ENCODE results near the gene ZMAT5.

The ZMAT5 gene

GRCh38 chr22:29733362-29734201, 33.2 kb downstream of the ZMAT5 start:
- no peak; the same call in 2 of the 3 replicates for ATAC-seq
- TF ChIP-seq ZNF8 (CRISPR knock-in tag; IDR thresholded peaks at IDR 0.05) = no peak
- no peak for TF ChIP-seq SNAI2 (CRISPR knock-in tag; IDR thresholded peaks at IDR 0.05)
- TF ChIP-seq OSR1 (CRISPR knock-in tag; IDR thresholded peaks at IDR 0.05) = no peak
- TF ChIP-seq TCF4 (CRISPR knock-in tag; IDR thresholded peaks at IDR 0.05; ENCODE audit: borderline replicate concordance) = no peak
- no peak for TF ChIP-seq TOX (CRISPR knock-in tag; IDR thresholded peaks at IDR 0.05; ENCODE audit: borderline replicate concordance)
- TF ChIP-seq ISL1 (CRISPR knock-in tag; IDR thresholded peaks at IDR 0.05) = no peak
- no peak for TF ChIP-seq ESRRG (CRISPR knock-in tag; IDR thresholded peaks at IDR 0.05)
- no peak for TF ChIP-seq ZNF565 (CRISPR knock-in tag; conservative IDR thresholded peaks at IDR 0.05; ENCODE audit: low read depth)

GRCh38 chr22:29732883-29733282, 33.9 kb downstream of the ZMAT5 start:
- TF ChIP-seq RARB (CRISPR knock-in tag; IDR thresholded peaks at IDR 0.05) (no peak), POU6F1 (CRISPR knock-in tag; IDR thresholded peaks at IDR 0.05; ENCODE audit: borderline replicate concordance, low read depth) (no peak), ISL1 (CRISPR knock-in tag; IDR thresholded peaks at IDR 0.05) (no peak), PPARA (CRISPR knock-in tag; IDR thresholded peaks at IDR 0.05; ENCODE audit: borderline replicate concordance) (no peak), OSR1 (CRISPR knock-in tag; IDR thresholded peaks at IDR 0.05) (no peak), CSRNP3 (CRISPR knock-in tag; IDR thresholded peaks at IDR 0.05) (no peak)
- no peak for ATAC-seq

- TF ChIP-seq ZNF70 (CRISPR knock-in tag; IDR thresholded peaks at IDR 0.05) (no peak), RARB (CRISPR knock-in tag; IDR thresholded peaks at IDR 0.05) (no peak), GLIS3 (CRISPR knock-in tag; IDR thresholded peaks at IDR 0.05) (no peak), TOX (CRISPR knock-in tag; IDR thresholded peaks at IDR 0.05; ENCODE audit: borderline replicate concordance) (no peak), PATZ1 (CRISPR knock-in tag; IDR thresholded peaks at IDR 0.05; ENCODE audit: borderline replicate concordance) (no peak), ESRRG (CRISPR knock-in tag; IDR thresholded peaks at IDR 0.05) (no peak), TCF4 (CRISPR knock-in tag; IDR thresholded peaks at IDR 0.05; ENCODE audit: borderline replicate concordance) (no peak), ZNF565 (CRISPR knock-in tag; conservative IDR thresholded peaks at IDR 0.05; ENCODE audit: low read depth) (no peak), CSRNP3 (CRISPR knock-in tag; IDR thresholded peaks at IDR 0.05) (no peak), ZFP3 (CRISPR knock-in tag; IDR thresholded peaks at IDR 0.05) (no peak), ISL1 (CRISPR knock-in tag; IDR thresholded peaks at IDR 0.05) (no peak), PPARA (CRISPR knock-in tag; IDR thresholded peaks at IDR 0.05; ENCODE audit: borderline replicate concordance) (no peak), CREB5 (CRISPR knock-in tag; IDR thresholded peaks at IDR 0.05; ENCODE audit: low read depth) (no peak)
- no peak for ATAC-seq
Observed at GRCh38 chr22:29731058-29731850, 35.6 kb downstream of the ZMAT5 start.

- no peak for ATAC-seq
- TF ChIP-seq RARB (CRISPR knock-in tag; IDR thresholded peaks at IDR 0.05) = no peak
- no peak for TF ChIP-seq GLIS3 (CRISPR knock-in tag; IDR thresholded peaks at IDR 0.05)
- no peak for TF ChIP-seq TSHZ2 (CRISPR knock-in tag; IDR thresholded peaks at IDR 0.05)
- no peak for TF ChIP-seq TCF4 (CRISPR knock-in tag; IDR thresholded peaks at IDR 0.05; ENCODE audit: borderline replicate concordance)
- TF ChIP-seq PPARA (CRISPR knock-in tag; IDR thresholded peaks at IDR 0.05; ENCODE audit: borderline replicate concordance) = no peak
- TF ChIP-seq ZFP3 (CRISPR knock-in tag; IDR thresholded peaks at IDR 0.05) = no peak
- TF ChIP-seq ISL1 (CRISPR knock-in tag; IDR thresholded peaks at IDR 0.05) = no peak
- TF ChIP-seq ZFP30 (CRISPR knock-in tag; IDR thresholded peaks at IDR 0.05) = no peak
- no peak for TF ChIP-seq CREB5 (CRISPR knock-in tag; IDR thresholded peaks at IDR 0.05; ENCODE audit: low read depth)
- no peak for TF ChIP-seq TOX (CRISPR knock-in tag; IDR thresholded peaks at IDR 0.05; ENCODE audit: borderline replicate concordance)
- TF ChIP-seq ARNTL (CRISPR knock-in tag; IDR thresholded peaks at IDR 0.05; ENCODE audit: borderline replicate concordance, low read depth) = no peak
Observed at GRCh38 chr22:29729161-29729560, 37.6 kb downstream of the ZMAT5 start.

All from SK-N-SH treated with all-trans-retinoic acid at 6 μM for 48 hours (cell line).